AG04450 (cell line): Measurements from ENCODE around the gene PPP2R2C. TPM values are rescaled to one million over a fixed set of nuclear protein-coding genes. Genes with fewer than 3 reads are reported as not detected.

Source experiments
- CTCF ChIA-PET: fragments of 300-600, 350-600 bp; formaldehyde crosslinking; extraction: SDS; loops from one replicate; lab custom pipeline; 2022; ENCODE audit warnings: antibody characterized with exemption, inconsistent platforms; lab: Charles Lee
- POLR2A ChIA-PET: fragments of 350-600 bp; formaldehyde crosslinking; extraction: SDS; loops from one replicate; lab custom pipeline; 2021; ENCODE audit warnings: antibody characterized with exemption, inconsistent platforms; lab: Yijun Ruan, JAX
- DNase-seq: peaks from one replicate; pipeline ENCODE4 v3.0.0-alpha.2; 2011; ENCODE audit warnings: low read depth, low spot score
- H3K27ac ChIP-seq: one replicate; pipeline ENCODE4 v1.5.1; 2012; ENCODE audit warnings: low read depth, low read length, control low read depth
- H3K27me3 ChIP-seq: one replicate; pipeline ENCODE4 v1.6.0; 2012; ENCODE audit warnings: low read length; ENCODE audit not compliant: control insufficient read depth, insufficient read depth
- H3K4me3 ChIP-seq: 2 replicates; pipeline ENCODE4 v1.5.1; 2011; ENCODE audit warnings: mild to moderate bottlenecking, low read depth, low read length, control low read depth
- H3K9me3 ChIP-seq: 2 replicates; pipeline ENCODE4 v1.5.1; 2012; ENCODE audit warnings: low read length; ENCODE audit not compliant: control insufficient read depth, insufficient read depth
- CTCF ChIP-seq: IDR thresholded peaks from 2 replicates; pipeline ENCODE4 v1.5.1; 2011; ENCODE audit warnings: low read depth, low read length, control low read depth, inconsistent platforms
- polyA plus RNA-seq: library from polyadenylated mRNA; depleted of rRNA; stranded (reverse); fragments of >200 nt; gene quantifications from 2 replicates; pipeline ENCODE4 v1.2.3, GENCODE V29; 2011

PPP2R2C gene
- polyA plus RNA-seq, 1 experiment, result 0.07 TPM

- ChIA-PET CTCF (no interaction called here), POLR2A (no interaction called here)
- H3K27ac ChIP-seq, result no peak overlapping the region
- no peak overlapping the region for H3K4me3 ChIP-seq
- TF ChIP-seq CTCF, result no peak
- H3K27me3 ChIP-seq, result no peaks in the 10 kb centered on the region
- H3K9me3 ChIP-seq, result no peaks in the 10 kb centered on the region; the same call in 1 of the 2 replicates
- DNase-seq, result no peak
Measured at GRCh38 chr4:6449746-6450369, 22.6 kb downstream of the PPP2R2C start.

GRCh38 chr4:6449335-6449734 is 23.1 kb downstream of the PPP2R2C start:
- H3K9me3 ChIP-seq, result no peaks in the 10 kb centered on the region; the same call in 1 of the 2 replicates
- H3K27ac ChIP-seq, result no peak overlapping the region
- ChIA-PET POLR2A (no interaction called here), CTCF (no interaction called here)
- no peak for DNase-seq
- TF ChIP-seq CTCF, result no peak
- no peaks in the 10 kb centered on the region for H3K27me3 ChIP-seq
- no peak overlapping the region for H3K4me3 ChIP-seq

GRCh38 chr4:6448476-6449170 is 23.8 kb downstream of the PPP2R2C start:
- no peaks in the 10 kb centered on the region; the same call in 1 of the 2 replicates for H3K9me3 ChIP-seq

GRCh38 chr4:6447672-6448171 is 24.7 kb downstream of the PPP2R2C start:
- Histone ChIP-seq H3K9me3 (no peaks in the 10 kb centered on the region; the same call in 1 of the 2 replicates), H3K4me3 (no peak overlapping the region), H3K27me3 (no peaks in the 10 kb centered on the region), H3K27ac (no peak overlapping the region)
- TF ChIP-seq CTCF, result no peak
- no peak for DNase-seq
- ChIA-PET POLR2A (interaction anchor here (0.6 kb wide), 1 partner anchor 9 kb away, joined by 6 read pairs; no protein-coding TSS in a partner anchor), CTCF (no interaction called here)

More at GRCh38 chr4:6448476-6449170, 23.8 kb downstream of the PPP2R2C start:
- Histone ChIP-seq H3K4me3 (no peak overlapping the region), H3K27me3 (no peaks in the 10 kb centered on the region), H3K27ac (no peak overlapping the region)
- ChIA-PET CTCF (no interaction called here), POLR2A (no interaction called here)
- no peak for DNase-seq
- TF ChIP-seq CTCF, result no peak
